Measurements from ENCODE around the gene SRBD1.
A peak's percentile ranks its signal among the peaks of the same experiment; 100 is the strongest.

The SRBD1 gene

DNA sequence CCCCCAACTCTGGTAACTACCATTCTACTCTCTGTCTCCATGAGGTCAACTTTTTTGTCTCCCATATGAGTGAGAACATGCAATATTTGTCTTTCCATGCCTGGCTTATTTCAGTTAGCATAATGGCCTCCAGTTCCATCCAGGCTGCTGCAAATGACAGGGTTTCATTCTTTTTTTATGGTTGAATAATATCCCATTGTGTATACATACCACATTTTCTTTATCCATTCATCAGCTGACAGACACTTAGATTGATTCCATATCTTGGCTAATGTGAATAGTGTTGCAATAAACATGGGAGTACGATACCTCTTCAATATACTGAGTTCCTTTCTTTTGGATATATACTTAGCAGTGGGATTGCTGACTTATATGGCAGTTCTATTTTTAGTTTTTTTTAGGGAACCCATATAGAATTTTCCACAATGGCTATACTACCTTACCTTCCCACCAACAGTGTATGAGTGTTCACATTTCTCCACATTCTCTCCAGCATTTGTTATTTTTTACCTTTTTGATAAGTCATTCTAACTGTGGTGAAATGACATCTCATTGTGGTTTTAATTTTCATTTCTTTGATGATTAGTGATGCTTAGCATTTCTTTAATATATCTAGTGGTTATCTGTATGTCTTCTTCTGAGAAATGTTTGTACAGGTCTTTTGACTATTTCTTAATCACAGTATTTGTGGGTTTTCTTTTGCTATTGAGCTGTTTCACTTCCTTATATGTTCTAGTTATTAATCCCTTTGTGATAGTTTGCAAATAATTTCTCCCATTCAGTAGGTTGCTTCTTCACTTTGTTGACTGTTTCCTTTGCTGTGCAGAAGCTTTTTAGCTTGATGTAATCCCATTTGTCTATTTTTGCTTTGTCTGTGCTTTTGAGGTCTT, 112.2 kb downstream of the SRBD1 start:
- no peak overlapping the region for H3K4me3 ChIP-seq (ENCODE audit: low read length)
- no peaks in the 10 kb centered on the region for H3K36me3 ChIP-seq (ENCODE audit: control insufficient read depth, insufficient read depth, low read length)
- no peaks in the 10 kb centered on the region for H3K4me1 ChIP-seq (ENCODE audit: control insufficient read depth, insufficient read depth, low read length)
- H3K27me3 ChIP-seq (ENCODE audit: control insufficient read depth, insufficient read depth, low read length) = no peaks in the 10 kb centered on the region
- H3K9ac ChIP-seq (ENCODE audit: low read length) = no peak overlapping the region
- no peak overlapping the region for H3K27ac ChIP-seq (ENCODE audit: low read depth, low read length)

DNA sequence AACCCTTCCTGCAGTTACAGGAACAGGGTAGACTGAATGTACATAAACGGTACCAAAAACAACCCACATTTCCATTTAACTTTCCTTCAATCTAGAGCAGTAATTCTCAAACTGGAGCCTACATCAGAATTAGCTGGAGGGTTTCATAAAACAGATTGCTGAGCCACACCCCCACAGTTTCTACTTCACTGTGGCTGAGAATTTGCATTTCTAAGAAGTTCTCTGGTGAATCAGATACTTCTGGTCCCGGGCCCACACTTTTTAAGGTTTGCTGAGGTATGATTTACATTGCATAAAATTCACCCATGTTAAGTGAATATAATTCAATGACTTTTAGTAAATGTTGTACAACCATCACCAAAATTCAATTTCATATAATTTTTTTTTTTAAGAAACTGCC, 113.7 kb downstream of the SRBD1 start:
- H3K9ac ChIP-seq (ENCODE audit: low read length) = no peak overlapping the region
- no peak overlapping the region for H3K4me3 ChIP-seq (ENCODE audit: low read length)

DNA sequence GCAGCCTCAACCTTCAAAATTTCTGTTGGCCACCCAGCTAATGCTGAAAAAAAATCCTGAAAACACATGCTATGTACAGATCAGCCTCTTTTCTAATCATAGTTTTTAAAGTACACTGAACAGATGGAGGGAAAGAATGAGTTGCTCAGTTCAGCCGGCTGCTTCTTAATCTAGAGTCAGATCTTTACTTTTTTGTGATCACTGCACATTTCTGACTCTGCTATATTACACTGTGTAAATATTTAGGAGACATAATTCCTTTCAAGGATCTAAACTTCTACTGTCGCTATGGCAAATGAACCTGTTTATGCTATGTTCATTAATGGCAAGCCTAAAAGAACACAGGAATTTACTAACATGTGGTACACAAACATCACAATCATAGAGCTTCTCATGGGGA, 114.2 kb downstream of the SRBD1 start:
- H3K9ac ChIP-seq (ENCODE audit: low read length) = no peak overlapping the region
- no peak overlapping the region for H3K4me3 ChIP-seq (ENCODE audit: low read length)
- no peaks in the 10 kb centered on the region for H3K36me3 ChIP-seq (ENCODE audit: control insufficient read depth, insufficient read depth, low read length)
- no peak overlapping the region for H3K27ac ChIP-seq (ENCODE audit: low read depth, low read length)
- H3K4me1 ChIP-seq (ENCODE audit: control insufficient read depth, insufficient read depth, low read length) = no peaks in the 10 kb centered on the region
- H3K27me3 ChIP-seq (ENCODE audit: control insufficient read depth, insufficient read depth, low read length) = no peaks in the 10 kb centered on the region

More for the DNA sequence above, 113.7 kb downstream of the SRBD1 start:
- Histone ChIP-seq H3K4me1 (ENCODE audit: control insufficient read depth, insufficient read depth, low read length) (no peaks in the 10 kb centered on the region), H3K27me3 (ENCODE audit: control insufficient read depth, insufficient read depth, low read length) (no peaks in the 10 kb centered on the region), H3K36me3 (ENCODE audit: control insufficient read depth, insufficient read depth, low read length) (no peaks in the 10 kb centered on the region), H3K27ac (ENCODE audit: low read depth, low read length) (no peak overlapping the region)

DNA sequence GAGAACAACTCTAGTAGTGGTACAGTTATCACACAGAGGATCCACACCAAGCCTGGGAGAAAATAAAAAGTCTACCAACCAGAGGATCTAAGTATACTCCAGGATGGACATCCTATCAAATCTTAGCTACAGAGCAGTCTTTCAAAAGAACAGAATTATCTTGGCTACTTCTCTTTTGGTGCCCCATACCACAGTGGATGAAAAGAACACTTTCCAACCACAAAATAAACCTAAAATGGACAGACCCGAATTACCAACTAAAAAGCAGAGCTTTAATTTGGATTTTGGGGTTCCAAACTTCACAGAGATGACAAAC, 116.1 kb downstream of the SRBD1 start:
- Histone ChIP-seq H3K27ac (ENCODE audit: low read depth, low read length) (no peak overlapping the region), H3K9ac (ENCODE audit: low read length) (no peak overlapping the region), H3K4me1 (ENCODE audit: control insufficient read depth, insufficient read depth, low read length) (no peaks in the 10 kb centered on the region), H3K4me3 (ENCODE audit: low read length) (no peak overlapping the region), H3K27me3 (ENCODE audit: control insufficient read depth, insufficient read depth, low read length) (no peaks in the 10 kb centered on the region), H3K36me3 (ENCODE audit: control insufficient read depth, insufficient read depth, low read length) (no peaks in the 10 kb centered on the region)

DNA sequence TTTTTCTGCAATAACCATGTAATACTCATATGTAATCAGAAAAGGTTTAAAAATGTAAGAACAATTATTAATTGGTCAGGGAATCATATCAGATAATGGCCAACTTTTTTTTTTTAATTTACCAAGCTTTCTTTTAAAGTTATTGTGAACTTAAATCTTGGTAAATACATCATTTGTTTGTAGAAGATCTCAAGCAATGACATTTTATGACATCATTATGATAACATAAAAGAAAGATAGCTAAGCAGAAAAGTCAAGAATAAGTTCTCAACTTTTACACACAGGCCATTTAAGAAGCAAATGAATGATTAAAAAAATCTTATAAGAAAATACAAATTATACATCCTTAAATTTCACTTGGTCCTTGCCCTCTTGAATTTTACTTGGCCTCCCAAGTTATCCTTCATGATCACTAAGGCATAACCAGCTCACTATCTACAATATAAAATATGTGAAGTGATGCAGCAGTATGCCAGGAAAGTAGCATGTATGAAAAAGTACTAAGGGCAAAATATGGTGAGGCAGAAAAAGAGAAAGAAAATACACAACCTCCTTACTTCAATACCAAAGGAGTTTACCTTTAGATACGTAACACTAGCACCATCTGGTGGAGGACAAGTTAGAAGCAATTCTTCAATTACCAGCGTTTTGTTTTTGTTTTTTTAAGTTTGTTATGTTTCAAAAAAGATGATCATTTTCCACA, 116.6 kb downstream of the SRBD1 start:
- Histone ChIP-seq H3K4me1 (ENCODE audit: control insufficient read depth, insufficient read depth, low read length) (no peaks in the 10 kb centered on the region), H3K4me3 (ENCODE audit: low read length) (no peak overlapping the region), H3K9ac (ENCODE audit: low read length) (no peak overlapping the region), H3K27me3 (ENCODE audit: control insufficient read depth, insufficient read depth, low read length) (no peaks in the 10 kb centered on the region), H3K36me3 (ENCODE audit: control insufficient read depth, insufficient read depth, low read length) (no peaks in the 10 kb centered on the region), H3K27ac (ENCODE audit: low read depth, low read length) (no peak overlapping the region)

DNA sequence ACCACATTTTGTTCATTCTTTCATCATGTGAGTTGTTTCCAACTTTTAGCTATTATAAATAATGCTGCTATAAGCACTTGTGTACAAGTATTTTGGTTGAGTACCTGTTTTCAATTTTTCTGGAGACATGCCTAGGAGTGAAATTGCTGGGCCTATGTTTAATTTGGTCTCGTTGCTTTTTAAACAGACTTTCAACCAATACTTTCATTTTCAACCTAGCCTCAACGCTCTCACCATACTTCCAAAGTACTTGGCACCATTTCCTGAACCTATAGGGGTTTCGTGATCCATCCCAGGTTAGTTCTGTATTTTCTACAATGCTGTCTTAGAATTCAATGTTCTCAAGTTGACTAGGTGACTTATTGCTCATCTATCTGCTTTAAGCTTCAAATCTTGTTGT, 126.1 kb downstream of the SRBD1 start:
- Histone ChIP-seq H3K27ac (ENCODE audit: low read depth, low read length) (no peak overlapping the region), H3K9ac (ENCODE audit: low read length) (no peak overlapping the region), H3K4me1 (ENCODE audit: control insufficient read depth, insufficient read depth, low read length) (no peaks in the 10 kb centered on the region), H3K4me3 (ENCODE audit: low read length) (no peak overlapping the region), H3K27me3 (ENCODE audit: control insufficient read depth, insufficient read depth, low read length) (no peaks in the 10 kb centered on the region), H3K36me3 (ENCODE audit: control insufficient read depth, insufficient read depth, low read length) (no peaks in the 10 kb centered on the region)

GRCh38 chr2:45483997-45484396, 127.1 kb downstream of the SRBD1 start:
- Histone ChIP-seq H3K4me1 (ENCODE audit: control insufficient read depth, insufficient read depth, low read length) (no peaks in the 10 kb centered on the region), H3K9ac (ENCODE audit: low read length) (no peak overlapping the region), H3K27ac (ENCODE audit: low read depth, low read length) (no peak overlapping the region), H3K4me3 (ENCODE audit: low read length) (no peak overlapping the region), H3K36me3 (ENCODE audit: control insufficient read depth, insufficient read depth, low read length) (no peaks in the 10 kb centered on the region), H3K27me3 (ENCODE audit: control insufficient read depth, insufficient read depth, low read length) (no peaks in the 10 kb centered on the region)

- no peak overlapping the region for H3K4me3 ChIP-seq (ENCODE audit: low read length)
- no peaks in the 10 kb centered on the region for H3K4me1 ChIP-seq (ENCODE audit: control insufficient read depth, insufficient read depth, low read length)
- H3K36me3 ChIP-seq (ENCODE audit: control insufficient read depth, insufficient read depth, low read length) = peaks cover 2% of the 10 kb centered on the region
- H3K27me3 ChIP-seq (ENCODE audit: control insufficient read depth, insufficient read depth, low read length) = no peaks in the 10 kb centered on the region
- no peak overlapping the region for H3K27ac ChIP-seq (ENCODE audit: low read depth, low read length)
- H3K9ac ChIP-seq (ENCODE audit: low read length) = no peak overlapping the region
Measured at GRCh38 chr2:45477546-45477945, 133.5 kb downstream of the SRBD1 start.

DNA sequence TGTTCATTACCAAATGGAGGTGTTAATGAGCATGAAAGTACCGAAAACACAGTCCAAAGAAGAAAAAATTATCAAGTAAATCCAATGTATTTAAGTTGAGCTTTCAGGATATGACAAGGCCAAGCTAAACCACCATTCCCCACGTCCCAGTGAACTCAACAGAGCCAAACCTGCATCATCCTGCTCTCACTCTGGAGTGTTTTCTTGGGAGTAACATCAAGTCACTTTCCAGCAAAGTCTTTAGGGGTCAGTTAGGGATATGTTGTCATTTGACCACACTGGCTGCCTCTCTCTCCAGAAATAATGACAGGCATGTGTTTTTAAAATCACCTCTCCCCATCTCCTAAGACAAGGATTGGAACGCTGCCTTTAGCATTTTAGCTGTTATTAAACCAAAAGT, 140.5 kb downstream of the SRBD1 start:
- peaks cover 4% of the 10 kb centered on the region for H3K4me1 ChIP-seq (ENCODE audit: control insufficient read depth, insufficient read depth, low read length)
- H3K36me3 ChIP-seq (ENCODE audit: control insufficient read depth, insufficient read depth, low read length) = peaks cover 2% of the 10 kb centered on the region
- H3K27ac ChIP-seq (ENCODE audit: low read depth, low read length) = peak overlapping the region; percentile 24
- H3K27me3 ChIP-seq (ENCODE audit: control insufficient read depth, insufficient read depth, low read length) = no peaks in the 10 kb centered on the region
- no peak overlapping the region for H3K4me3 ChIP-seq (ENCODE audit: low read length)
- H3K9ac ChIP-seq (ENCODE audit: low read length) = no peak overlapping the region

GRCh38 chr2:45469314-45470099, 141.6 kb downstream of the SRBD1 start:
- Histone ChIP-seq H3K27ac (ENCODE audit: low read depth, low read length) (no peak overlapping the region), H3K4me1 (ENCODE audit: control insufficient read depth, insufficient read depth, low read length) (peaks cover 4% of the 10 kb centered on the region), H3K36me3 (ENCODE audit: control insufficient read depth, insufficient read depth, low read length) (no peaks in the 10 kb centered on the region), H3K27me3 (ENCODE audit: control insufficient read depth, insufficient read depth, low read length) (no peaks in the 10 kb centered on the region), H3K9ac (ENCODE audit: low read length) (no peak overlapping the region), H3K4me3 (ENCODE audit: low read length) (no peak overlapping the region)

DNA sequence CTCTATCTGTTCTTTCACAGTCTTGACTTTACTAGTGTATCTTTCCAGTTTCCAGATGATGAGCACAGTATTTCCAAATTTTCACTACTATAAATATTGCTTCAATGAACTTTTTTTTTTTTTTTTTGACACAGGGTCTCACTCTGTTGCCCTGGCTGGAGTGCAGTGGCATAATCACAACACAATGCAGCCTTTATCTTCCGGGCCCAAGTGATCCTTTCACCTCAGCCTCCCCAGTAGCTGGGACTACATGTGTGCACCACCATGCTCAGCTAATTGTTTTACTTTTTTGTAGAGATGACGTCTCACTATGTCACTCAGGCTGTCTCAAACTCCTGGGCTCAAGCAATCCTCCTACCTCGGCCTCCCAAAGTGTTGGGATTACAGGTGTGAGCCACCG, 142.8 kb downstream of the SRBD1 start:
- Histone ChIP-seq H3K27ac (ENCODE audit: low read depth, low read length) (no peak overlapping the region), H3K4me1 (ENCODE audit: control insufficient read depth, insufficient read depth, low read length) (peaks cover 4% of the 10 kb centered on the region), H3K9ac (ENCODE audit: low read length) (no peak overlapping the region), H3K27me3 (ENCODE audit: control insufficient read depth, insufficient read depth, low read length) (no peaks in the 10 kb centered on the region), H3K4me3 (ENCODE audit: low read length) (no peak overlapping the region), H3K36me3 (ENCODE audit: control insufficient read depth, insufficient read depth, low read length) (no peaks in the 10 kb centered on the region)

- Histone ChIP-seq H3K27ac (ENCODE audit: low read depth, low read length) (no peak overlapping the region), H3K27me3 (ENCODE audit: control insufficient read depth, insufficient read depth, low read length) (no peaks in the 10 kb centered on the region), H3K9ac (ENCODE audit: low read length) (no peak overlapping the region), H3K36me3 (ENCODE audit: control insufficient read depth, insufficient read depth, low read length) (no peaks in the 10 kb centered on the region), H3K4me1 (ENCODE audit: control insufficient read depth, insufficient read depth, low read length) (peaks cover 4% of the 10 kb centered on the region), H3K4me3 (ENCODE audit: low read length) (no peak overlapping the region)
Measured at GRCh38 chr2:45466053-45466452, 145.0 kb downstream of the SRBD1 start.
